GM20000 (cell line): ENCODE measurements around the gene C3orf20.
A peak's percentile ranks its signal among the peaks of the same experiment; 100 is the strongest.

Experiments used
- DNase-seq: peaks from one replicate; pipeline ENCODE4 v3.0.0; 2012; ENCODE audit warnings: low spot score
- TF ChIP-seq, protein P1 (sequence below): IDR thresholded peaks from 2 replicates; pipeline ENCODE4 v1.5.1; 2012; ENCODE audit warnings: mild to moderate bottlenecking, control low read depth; ENCODE audit errors: extremely low read depth, missing control alignments

C3orf20 gene

DNA sequence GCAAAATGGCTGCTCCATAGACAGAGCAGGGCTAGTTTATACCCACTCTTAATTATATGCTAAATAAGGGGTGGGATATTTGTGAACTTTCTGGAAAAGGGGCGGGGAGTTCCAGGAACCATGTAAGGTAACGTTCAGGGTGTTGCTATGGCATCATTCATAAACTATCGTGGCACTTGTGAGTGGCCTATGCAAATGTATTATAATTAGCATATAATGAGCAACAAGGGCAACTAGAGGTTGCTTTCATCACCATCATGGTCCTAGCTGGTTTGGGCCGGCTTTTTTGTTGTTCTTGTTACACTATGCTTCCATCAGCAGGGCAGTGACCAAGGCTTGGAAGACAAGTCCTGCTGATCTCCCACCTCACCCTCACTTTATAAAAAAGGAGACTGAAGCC is 100.6 kb downstream of the C3orf20 start:
- DNase-seq: no peak
- TF ChIP-seq, protein P1, sequence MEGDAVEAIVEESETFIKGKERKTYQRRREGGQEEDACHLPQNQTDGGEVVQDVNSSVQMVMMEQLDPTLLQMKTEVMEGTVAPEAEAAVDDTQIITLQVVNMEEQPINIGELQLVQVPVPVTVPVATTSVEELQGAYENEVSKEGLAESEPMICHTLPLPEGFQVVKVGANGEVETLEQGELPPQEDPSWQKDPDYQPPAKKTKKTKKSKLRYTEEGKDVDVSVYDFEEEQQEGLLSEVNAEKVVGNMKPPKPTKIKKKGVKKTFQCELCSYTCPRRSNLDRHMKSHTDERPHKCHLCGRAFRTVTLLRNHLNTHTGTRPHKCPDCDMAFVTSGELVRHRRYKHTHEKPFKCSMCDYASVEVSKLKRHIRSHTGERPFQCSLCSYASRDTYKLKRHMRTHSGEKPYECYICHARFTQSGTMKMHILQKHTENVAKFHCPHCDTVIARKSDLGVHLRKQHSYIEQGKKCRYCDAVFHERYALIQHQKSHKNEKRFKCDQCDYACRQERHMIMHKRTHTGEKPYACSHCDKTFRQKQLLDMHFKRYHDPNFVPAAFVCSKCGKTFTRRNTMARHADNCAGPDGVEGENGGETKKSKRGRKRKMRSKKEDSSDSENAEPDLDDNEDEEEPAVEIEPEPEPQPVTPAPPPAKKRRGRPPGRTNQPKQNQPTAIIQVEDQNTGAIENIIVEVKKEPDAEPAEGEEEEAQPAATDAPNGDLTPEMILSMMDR: no peak

DNA sequence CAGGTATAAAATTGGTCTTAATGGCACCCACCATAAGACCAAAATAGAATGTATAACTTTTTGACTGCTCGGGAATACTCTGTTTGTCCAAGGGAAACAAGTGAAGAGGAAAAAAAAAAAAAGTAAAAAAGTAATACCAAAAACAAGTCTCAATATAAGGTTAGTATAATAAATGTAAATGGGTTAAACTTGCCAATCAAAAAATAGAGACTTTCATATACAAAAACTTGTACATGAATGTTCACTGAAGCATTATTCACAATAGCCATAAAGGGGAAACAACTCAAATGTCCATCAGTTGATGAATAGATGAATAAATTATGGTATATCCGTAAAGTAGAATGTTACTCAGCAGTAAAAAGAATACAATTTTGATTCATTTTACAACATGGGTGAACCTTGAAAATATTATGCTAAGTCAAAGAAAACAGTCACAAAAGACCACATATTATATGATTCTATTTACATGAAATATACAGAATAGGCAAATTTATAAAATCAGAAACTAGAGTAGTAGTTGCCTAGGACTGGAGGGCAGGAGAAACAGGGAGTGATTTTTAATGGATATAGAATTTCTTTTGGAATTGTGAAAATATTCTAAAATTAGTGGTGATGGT is 104.2 kb downstream of the C3orf20 start:
- DNase-seq: no peak
- TF ChIP-seq, protein P1: no peak

DNA sequence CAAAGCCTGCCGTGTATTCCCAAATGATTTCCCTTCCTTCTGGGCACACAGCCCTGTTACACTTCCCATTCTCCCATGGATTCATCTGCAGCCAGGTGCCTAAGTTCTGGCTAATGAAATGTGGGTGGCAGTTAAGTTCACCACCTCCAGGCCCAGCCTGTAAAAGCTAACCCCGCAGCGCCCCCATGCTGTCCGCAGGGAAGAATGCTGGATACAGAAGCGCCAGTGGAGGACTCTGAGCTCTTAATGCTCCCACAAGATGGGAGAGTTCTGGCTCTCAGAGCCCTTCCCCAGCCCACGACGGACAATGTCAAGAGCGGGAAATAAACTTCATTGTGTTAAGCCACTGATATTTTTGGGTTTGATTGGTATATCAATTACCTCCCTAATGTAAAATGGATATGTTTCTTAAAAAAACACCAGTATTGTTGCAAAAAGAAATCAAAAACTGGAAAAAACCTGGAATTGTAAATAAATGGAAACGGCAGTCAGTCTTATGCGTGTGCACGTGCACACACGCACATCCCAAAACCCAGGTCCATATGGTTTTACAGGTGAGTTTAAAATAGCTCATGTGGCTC is 106.1 kb downstream of the C3orf20 start:
- TF ChIP-seq, protein P1: peak; percentile 95
- DNase-seq: peak; percentile 81

DNA sequence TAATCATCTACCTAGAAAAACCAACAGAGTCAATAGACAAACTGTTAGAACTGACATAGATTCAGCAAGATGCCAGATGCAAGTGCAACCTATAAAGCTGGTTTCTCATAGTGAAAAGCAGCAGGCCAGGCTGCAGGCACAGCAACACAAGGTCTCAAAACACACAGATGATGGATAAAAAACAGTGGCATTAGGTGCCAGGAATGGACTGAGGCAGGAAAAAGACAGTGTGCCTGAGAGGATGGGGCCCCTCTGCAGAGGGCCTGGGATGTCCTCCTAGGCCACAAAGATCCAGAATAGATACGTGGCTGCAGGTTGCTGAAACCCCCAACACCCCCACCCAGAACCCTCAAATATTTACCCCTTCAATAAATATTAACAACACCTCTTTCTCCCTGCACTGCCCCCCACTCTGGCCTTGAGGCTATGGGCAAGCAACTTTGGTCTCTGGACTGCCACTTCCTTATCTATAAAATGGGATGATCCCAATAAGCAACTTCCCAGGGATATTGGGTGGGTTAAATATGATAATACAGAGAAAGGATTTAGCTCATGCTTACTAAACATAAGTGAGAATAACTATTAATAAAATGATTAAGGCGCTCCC is 108.6 kb downstream of the C3orf20 start:
- TF ChIP-seq, protein P1: no peak
- no peak for DNase-seq

DNA sequence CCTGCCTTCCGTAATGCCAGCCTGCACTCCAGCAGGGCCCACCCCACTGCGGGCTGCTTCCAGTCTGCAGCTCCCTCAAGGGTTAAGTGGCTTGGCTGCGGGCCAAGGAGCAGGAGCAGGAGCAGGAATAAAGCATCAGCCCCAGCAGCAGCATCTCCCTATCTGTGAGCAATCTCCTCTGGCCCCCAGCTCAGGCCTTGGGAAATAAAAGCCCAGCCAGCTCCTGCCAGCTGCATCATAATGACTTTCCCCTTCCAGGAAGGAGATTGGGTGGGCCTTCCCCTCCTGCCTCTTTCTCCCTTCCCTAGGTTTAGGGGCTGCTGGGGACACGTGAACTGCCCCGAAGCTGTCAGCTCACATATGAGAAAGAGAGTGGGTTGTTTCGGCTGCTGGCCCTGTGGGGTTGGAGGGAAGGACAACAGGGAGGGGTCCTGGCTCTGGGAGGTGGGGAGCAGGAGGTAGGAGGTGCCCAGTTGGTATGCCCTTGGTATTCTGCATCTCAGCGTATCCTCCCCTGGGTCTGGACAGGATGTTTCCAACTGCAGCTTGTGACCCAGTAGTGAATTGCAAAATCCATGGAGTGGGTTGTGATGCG is 109.2 kb downstream of the C3orf20 start:
- no peak for DNase-seq
- TF ChIP-seq, protein P1: no peak

DNA sequence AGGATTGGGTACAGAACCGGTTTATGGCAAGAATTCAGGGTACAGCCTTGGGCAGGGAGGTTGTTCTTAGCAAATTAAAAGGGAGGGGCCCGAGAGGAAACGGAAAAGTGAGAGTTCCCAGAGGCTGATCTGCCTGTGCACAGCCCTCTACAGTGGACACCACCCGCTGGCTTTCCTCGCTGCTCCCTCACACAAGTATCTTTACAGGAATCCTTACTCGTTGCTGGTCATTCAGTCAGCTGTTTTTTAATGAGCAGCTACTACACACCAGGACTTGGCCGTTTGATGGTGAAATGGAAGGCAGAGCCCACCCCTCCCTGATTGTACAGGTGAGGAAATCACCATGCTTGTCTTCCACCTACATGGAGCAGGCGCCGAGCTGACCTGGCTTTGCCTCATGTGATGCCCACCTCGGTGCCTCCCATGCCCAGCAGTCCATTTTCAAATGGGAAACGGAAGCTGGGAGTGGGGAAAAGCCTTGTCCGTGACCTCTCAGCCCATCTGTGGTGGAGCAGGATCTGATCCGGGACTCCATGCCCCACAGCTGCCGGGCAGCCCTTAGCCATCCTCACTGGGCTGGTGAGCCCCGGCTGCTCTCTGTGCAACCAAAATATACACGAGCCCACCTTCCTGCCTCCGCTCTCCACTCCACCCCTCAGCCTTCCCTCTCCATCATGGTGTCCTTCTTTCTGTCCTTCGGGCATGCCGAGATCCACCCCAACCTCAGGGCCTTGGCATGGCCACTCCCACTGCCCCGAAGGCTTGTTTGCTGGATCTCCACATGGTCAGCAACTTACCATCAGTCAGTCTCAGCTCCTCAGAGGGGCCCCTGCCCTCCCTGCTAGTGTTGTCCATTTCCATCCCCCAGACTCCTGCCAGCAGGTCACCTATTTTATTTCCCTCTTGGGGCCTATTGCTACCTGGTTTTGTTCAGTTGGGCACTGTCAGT is 110.5 kb downstream of the C3orf20 start:
- TF ChIP-seq, protein P1: no peak
- DNase-seq: no peak
